ENCODE data around the gene CXCL9. TPM values are rescaled to one million over a fixed set of nuclear protein-coding genes. Genes with fewer than 3 reads are reported as not detected.
A peak's percentile ranks its signal among the peaks of the same experiment; 100 is the strongest.

The CXCL9 gene
- total RNA-seq, 4 donors from 2014 or later: 0.14 to 0.21 TPM; not detected in 2

DNA sequence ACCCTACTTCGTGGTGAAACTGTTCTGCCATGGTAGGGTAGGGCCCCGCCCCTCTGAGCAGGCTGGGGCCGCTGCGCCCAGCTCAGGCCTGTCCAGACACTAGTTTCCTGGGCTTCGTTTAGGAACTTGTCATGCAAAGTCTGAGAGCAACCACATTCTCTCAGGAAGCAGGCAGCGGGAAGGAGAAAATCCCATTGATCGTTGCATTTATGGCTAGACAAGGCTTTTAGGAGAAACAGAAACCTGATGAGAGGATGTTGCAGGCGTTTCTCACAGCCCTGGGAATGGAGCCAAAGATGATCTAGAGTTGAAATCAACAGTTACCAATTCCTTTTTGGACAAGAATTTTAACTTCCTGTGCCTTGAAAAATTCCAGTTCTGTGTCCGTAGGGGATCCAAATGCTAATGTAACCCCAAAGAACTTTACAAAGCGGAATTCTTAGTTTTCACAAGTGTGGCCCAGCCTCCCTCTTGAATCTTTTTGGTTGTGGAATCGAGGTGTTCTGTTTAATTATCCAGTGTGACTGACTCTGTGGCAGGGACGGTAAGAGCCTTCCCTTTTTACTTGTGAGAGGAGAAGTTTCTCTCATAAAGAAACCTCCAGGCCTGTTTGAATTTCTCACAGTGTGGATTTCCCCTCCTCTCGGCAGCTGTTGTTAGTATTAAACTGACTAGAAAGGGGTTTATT is 4.5 kb upstream of the CXCL9 start:
- TF ChIP-seq CTCF (IDR thresholded peaks at IDR 0.05) (no peak), POLR2A (IDR thresholded peaks at IDR 0.05) (no peak)
- Histone ChIP-seq H3K36me3 (no peaks in the 10 kb centered on the region), H3K4me1 (no peaks in the 10 kb centered on the region), H3K27ac (peak overlapping the region; percentile 62 to 69), H3K9me3 (no peaks in the 10 kb centered on the region), H3K4me3 (no peak overlapping the region), H3K27me3 (no peaks in the 10 kb centered on the region)
- intact Hi-C loops (cut with DNase I; ENCODE audit: low total_unique reads): no loop called here
- DNase-seq: peak in 1 of 2 donors; percentile 36

GRCh38 chr4:76011018-76011670 is 3.8 kb upstream of the CXCL9 start:
- Histone ChIP-seq H3K36me3 (no peaks in the 10 kb centered on the region), H3K27me3 (no peaks in the 10 kb centered on the region), H3K27ac (peak overlapping the region in 1 of 2 donors; percentile 69), H3K4me1 (no peaks in the 10 kb centered on the region), H3K9me3 (no peaks in the 10 kb centered on the region), H3K4me3 (no peak overlapping the region)
- TF ChIP-seq CTCF (IDR thresholded peaks at IDR 0.05) (no peak), POLR2A (IDR thresholded peaks at IDR 0.05) (no peak)
- no peak for DNase-seq
- intact Hi-C loops (cut with DNase I; ENCODE audit: low total_unique reads): no loop called here

GRCh38 chr4:76010576-76010975 is 3.3 kb upstream of the CXCL9 start:
- Histone ChIP-seq H3K4me1 (no peaks in the 10 kb centered on the region), H3K27me3 (no peaks in the 10 kb centered on the region), H3K9me3 (no peaks in the 10 kb centered on the region), H3K27ac (no peak overlapping the region), H3K4me3 (no peak overlapping the region), H3K36me3 (no peaks in the 10 kb centered on the region)
- intact Hi-C loops (cut with DNase I; ENCODE audit: low total_unique reads): no loop called here
- TF ChIP-seq POLR2A (IDR thresholded peaks at IDR 0.05) (no peak), CTCF (IDR thresholded peaks at IDR 0.05) (no peak)
- no peak for DNase-seq

DNA sequence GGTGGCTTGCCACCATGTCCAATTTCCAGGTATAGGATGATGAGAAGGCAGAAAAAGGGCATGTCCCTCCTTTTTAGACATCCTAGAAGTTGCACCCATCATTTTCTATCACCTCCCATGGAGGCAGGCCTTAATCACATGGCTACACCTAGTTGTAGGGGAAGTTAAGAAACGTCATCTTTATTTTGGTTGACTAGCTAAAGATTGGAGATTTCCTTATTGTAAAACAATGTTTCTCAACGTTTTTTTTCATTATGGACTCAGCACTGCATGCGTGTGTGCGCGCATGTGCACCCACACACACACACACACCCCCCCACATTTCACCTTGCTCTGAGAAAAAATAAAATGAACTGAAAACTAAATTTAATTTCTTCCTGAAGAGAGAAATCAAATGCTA is 2.0 kb upstream of the CXCL9 start:
- no peaks in the 10 kb centered on the region for H3K36me3 ChIP-seq
- no peak for DNase-seq
- intact Hi-C loops (cut with DNase I; ENCODE audit: low total_unique reads): no loop called here
- H3K4me3 ChIP-seq: no peak overlapping the region
- no peaks in the 10 kb centered on the region for H3K9me3 ChIP-seq
- TF ChIP-seq POLR2A (IDR thresholded peaks at IDR 0.05): no peak
- no peak for TF ChIP-seq CTCF (IDR thresholded peaks at IDR 0.05)
- no peaks in the 10 kb centered on the region for H3K27me3 ChIP-seq
- no peaks in the 10 kb centered on the region for H3K4me1 ChIP-seq
- H3K27ac ChIP-seq: no peak overlapping the region

DNA sequence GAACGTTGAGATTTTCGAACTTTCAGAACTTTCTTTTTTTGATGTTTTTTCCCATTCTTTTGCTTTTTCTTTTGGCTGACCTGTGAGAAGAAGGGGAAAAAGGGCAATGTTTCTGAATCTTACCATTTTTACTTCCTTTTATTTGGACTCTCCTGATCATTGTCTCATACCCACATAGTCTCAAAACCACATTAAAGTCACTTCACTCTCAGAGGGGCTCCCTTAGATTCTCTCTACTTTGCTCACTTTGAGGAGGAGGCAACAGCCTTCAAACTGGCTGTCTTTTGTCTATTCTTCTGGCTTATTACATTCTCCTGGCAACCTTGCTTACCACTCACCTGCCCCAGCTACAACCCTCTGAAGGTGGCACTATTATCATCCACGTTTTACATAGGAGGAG is 3.7 kb downstream of the CXCL9 start:
- H3K27ac ChIP-seq: no peak overlapping the region
- TF ChIP-seq POLR2A (IDR thresholded peaks at IDR 0.05): no peak
- TF ChIP-seq CTCF (IDR thresholded peaks at IDR 0.05): no peak
- no peaks in the 10 kb centered on the region for H3K4me1 ChIP-seq
- DNase-seq: no peak
- H3K27me3 ChIP-seq: no peaks in the 10 kb centered on the region
- no peaks in the 10 kb centered on the region for H3K9me3 ChIP-seq
- intact Hi-C loops (cut with DNase I; ENCODE audit: low total_unique reads): no loop called here
- H3K4me3 ChIP-seq: no peak overlapping the region
- H3K36me3 ChIP-seq: no peaks in the 10 kb centered on the region

Data from uterus (tissue), 4 donors.